ENCODE measurements around the gene LRP1. TPM values are rescaled to one million over a fixed set of nuclear protein-coding genes. Genes with fewer than 3 reads are reported as not detected.

The LRP1 gene
- total RNA-seq, 1 donor from 2014 or later, result 369 TPM

GRCh38 chr12:57096099-57096572, 32.1 kb upstream of the LRP1 start:
- Mint-ChIP-seq H3K4me1 (ENCODE audit: low read depth, unreplicated experiment) (peaks cover 41% of the 10 kb centered on the region), H3K4me3 (ENCODE audit: unreplicated experiment) (no peak overlapping the region), H3K36me3 (ENCODE audit: low read depth, unreplicated experiment) (peaks cover 19% of the 10 kb centered on the region), H3K9me3 (ENCODE audit: unreplicated experiment) (no peaks in the 10 kb centered on the region), H3K27me3 (ENCODE audit: low read depth, unreplicated experiment) (no peaks in the 10 kb centered on the region), H3K27ac (ENCODE audit: unreplicated experiment) (peak overlapping the region; percentile 43)
- Histone ChIP-seq H3K27me3 (ENCODE audit: insufficient read depth, low read length) (no peaks in the 10 kb centered on the region), H3K9me3 (ENCODE audit: insufficient read depth, low read depth, low read length) (no peaks in the 10 kb centered on the region), H3K4me2 (ENCODE audit: low read length) (no peak overlapping the region), H3K9ac (ENCODE audit: low read length) (no peak overlapping the region), H3K4me1 (ENCODE audit: insufficient read depth, low read length) (peaks cover 40% of the 10 kb centered on the region), H3K27ac (ENCODE audit: low read depth, low read length) (no peak overlapping the region), H3K4me3 (ENCODE audit: insufficient read depth, low read depth, low read length) (no peak overlapping the region), H4K20me1 (ENCODE audit: insufficient read depth, low read length) (peaks cover 42% of the 10 kb centered on the region), H3K36me3 (ENCODE audit: insufficient read depth, low read length) (peaks cover 28% of the 10 kb centered on the region), H3K79me2 (ENCODE audit: insufficient read depth, low read length) (peaks cover 32% of the 10 kb centered on the region), H2AFZ (ENCODE audit: low read depth, low read length) (no peak overlapping the region)
- no peak for TF ChIP-seq EZH2 (IDR thresholded peaks at IDR 0.05; ENCODE audit: insufficient read depth, low read length)
- no peak for TF ChIP-seq CTCF (IDR thresholded peaks at IDR 0.05; ENCODE audit: insufficient read depth, low read depth, low read length)
- no peak for DNase-seq (ENCODE audit: low read depth)
- FAIRE-seq, result no peak

GRCh38 chr12:57096748-57097553, 31.3 kb upstream of the LRP1 start:
- Histone ChIP-seq H3K27ac (ENCODE audit: low read depth, low read length) (no peak overlapping the region), H3K27me3 (ENCODE audit: insufficient read depth, low read length) (no peaks in the 10 kb centered on the region), H3K9me3 (ENCODE audit: insufficient read depth, low read depth, low read length) (no peaks in the 10 kb centered on the region), H3K36me3 (ENCODE audit: insufficient read depth, low read length) (peaks cover 24% of the 10 kb centered on the region), H3K9ac (ENCODE audit: low read length) (no peak overlapping the region), H3K79me2 (ENCODE audit: insufficient read depth, low read length) (peaks cover 23% of the 10 kb centered on the region), H3K4me1 (ENCODE audit: insufficient read depth, low read length) (peaks cover 33% of the 10 kb centered on the region), H3K4me2 (ENCODE audit: low read length) (no peak overlapping the region), H4K20me1 (ENCODE audit: insufficient read depth, low read length) (peaks cover 34% of the 10 kb centered on the region), H2AFZ (ENCODE audit: low read depth, low read length) (no peak overlapping the region), H3K4me3 (ENCODE audit: insufficient read depth, low read depth, low read length) (no peak overlapping the region)
- peak overlapping the region; percentile 37 for H3K27ac Mint-ChIP-seq (ENCODE audit: unreplicated experiment)
- no peak for DNase-seq (ENCODE audit: low read depth)
- no peaks in the 10 kb centered on the region for H3K9me3 Mint-ChIP-seq (ENCODE audit: unreplicated experiment)
- no peak for FAIRE-seq
- no peak overlapping the region for H3K4me3 Mint-ChIP-seq (ENCODE audit: unreplicated experiment)
- peaks cover 41% of the 10 kb centered on the region for H3K4me1 Mint-ChIP-seq (ENCODE audit: low read depth, unreplicated experiment)
- no peaks in the 10 kb centered on the region for H3K27me3 Mint-ChIP-seq (ENCODE audit: low read depth, unreplicated experiment)
- TF ChIP-seq EZH2 (IDR thresholded peaks at IDR 0.05; ENCODE audit: insufficient read depth, low read length), result no peak
- TF ChIP-seq CTCF (IDR thresholded peaks at IDR 0.05; ENCODE audit: insufficient read depth, low read depth, low read length), result no peak
- H3K36me3 Mint-ChIP-seq (ENCODE audit: low read depth, unreplicated experiment), result peaks cover 17% of the 10 kb centered on the region

GRCh38 chr12:57097554-57097835, 30.8 kb upstream of the LRP1 start:
- Histone ChIP-seq H3K79me2 (ENCODE audit: insufficient read depth, low read length) (peaks cover 18% of the 10 kb centered on the region), H3K9me3 (ENCODE audit: insufficient read depth, low read depth, low read length) (no peaks in the 10 kb centered on the region), H3K27me3 (ENCODE audit: insufficient read depth, low read length) (no peaks in the 10 kb centered on the region), H3K4me3 (ENCODE audit: insufficient read depth, low read depth, low read length) (no peak overlapping the region), H2AFZ (ENCODE audit: low read depth, low read length) (no peak overlapping the region), H3K36me3 (ENCODE audit: insufficient read depth, low read length) (peaks cover 20% of the 10 kb centered on the region), H3K4me1 (ENCODE audit: insufficient read depth, low read length) (peaks cover 30% of the 10 kb centered on the region), H4K20me1 (ENCODE audit: insufficient read depth, low read length) (peaks cover 29% of the 10 kb centered on the region), H3K27ac (ENCODE audit: low read depth, low read length) (no peak overlapping the region), H3K9ac (ENCODE audit: low read length) (no peak overlapping the region), H3K4me2 (ENCODE audit: low read length) (no peak overlapping the region)
- Mint-ChIP-seq H3K9me3 (ENCODE audit: unreplicated experiment) (no peaks in the 10 kb centered on the region), H3K4me1 (ENCODE audit: low read depth, unreplicated experiment) (peaks cover 41% of the 10 kb centered on the region), H3K27ac (ENCODE audit: unreplicated experiment) (no peak overlapping the region), H3K36me3 (ENCODE audit: low read depth, unreplicated experiment) (peaks cover 15% of the 10 kb centered on the region), H3K27me3 (ENCODE audit: low read depth, unreplicated experiment) (no peaks in the 10 kb centered on the region), H3K4me3 (ENCODE audit: unreplicated experiment) (no peak overlapping the region)
- TF ChIP-seq CTCF (IDR thresholded peaks at IDR 0.05; ENCODE audit: insufficient read depth, low read depth, low read length) (no peak), EZH2 (IDR thresholded peaks at IDR 0.05; ENCODE audit: insufficient read depth, low read length) (no peak)
- DNase-seq (ENCODE audit: low read depth) (no peak), FAIRE-seq (no peak)

Measured in astrocyte (in vitro differentiated cells and primary cell).